GM12878 (cell line): ENCODE results near the gene POLK. TPM values are rescaled to one million over a fixed set of nuclear protein-coding genes. Genes with fewer than 3 reads are reported as not detected.
A peak's percentile ranks its signal among the peaks of the same experiment; 100 is the strongest.
"Not testable (repeated sequence)": the region's sequence is repeated elsewhere in the genome, so short reads cannot be mapped to it uniquely, and the experiment has no call there.

Experiments used
- ATAC-seq: fragments of 200-7000 bp; cut with Tn5 transposase; 3 replicates; pipeline ENCODE4 v1.9.1; 2020; ENCODE audit warnings: mild to moderate bottlenecking, moderate library complexity
- BruUV-seq: library from RNA; stranded (reverse); fragments of 400-500 nt; replicated peaks from 2 replicates; lab custom pipeline; 2021; lab: Mats Ljungman, UMichigan
- CTCF ChIA-PET: fragments of 300-600 bp; sonication (Branson Sonifier 250); formaldehyde crosslinking; extraction: SDS; loops from one replicate; lab custom pipeline; 2021; ENCODE audit warnings: inconsistent platforms; lab: Yijun Ruan, JAX
- POLR2A ChIA-PET: fragments of 350-600 bp; formaldehyde crosslinking; extraction: SDS; loops from one replicate; lab custom pipeline; 2021; ENCODE audit warnings: inconsistent platforms; lab: Charles Lee
- RAD21 ChIA-PET: fragments of 300-600 bp; sonication (Branson Sonifier 250); formaldehyde crosslinking; loops from one replicate; lab custom pipeline; 2023; ENCODE audit warnings: antibody characterized with exemption; ENCODE audit not compliant: unreplicated experiment; lab: Charles Lee
- SMC1A ChIA-PET: fragments of 300-600 bp; sonication (Branson Sonifier 250); formaldehyde crosslinking; loops from one replicate; lab custom pipeline; 2023; ENCODE audit not compliant: unreplicated experiment, uncharacterized antibody; lab: Charles Lee
- DNase-seq: peaks from one replicate; pipeline ENCODE4 v3.0.0-alpha.2; 2011; ENCODE audit warnings: low read depth, low spot score
- FAIRE-seq: peaks from 3 replicates; lab custom pipeline; 2011; peaks lifted over from hg19 to GRCh38; lab: Jason Lieb, UNC
- H2AFZ ChIP-seq: 2 replicates; pipeline ENCODE4 v1.6.0; 2011; ENCODE audit warnings: low read depth, low read length, control low read depth; ENCODE audit not compliant: control insufficient read depth
- H3K27ac ChIP-seq: 2 replicates; pipeline ENCODE4 v1.5.1; 2011; ENCODE audit warnings: control low read depth; ENCODE audit not compliant: control insufficient read depth, insufficient read depth
- H3K27me3 ChIP-seq, 2 experiments: replicated peaks in 1 of 2; 2 replicates each; pipeline versions ENCODE4 v1.6.0 to v1.6.1; 2011; ENCODE audit warnings: low read length in 1 of 2; ENCODE audit not compliant: control insufficient read depth in 2 of 2, insufficient read depth in 2 of 2
- H3K36me3 ChIP-seq, 2 experiments: 2 replicates each; pipeline ENCODE4 v1.5.1; 2011; ENCODE audit warnings: low read length in 1 of 2; ENCODE audit not compliant: control insufficient read depth in 2 of 2, insufficient read depth in 2 of 2
- H3K4me1 ChIP-seq: 2 replicates; pipeline ENCODE4 v1.6.1; 2011; ENCODE audit warnings: mild to moderate bottlenecking, low read length, moderate library complexity, mixed read lengths; ENCODE audit not compliant: control insufficient read depth, insufficient read depth
- H3K4me2 ChIP-seq: 2 replicates; pipeline ENCODE4 v1.6.0; 2011; ENCODE audit warnings: control low read depth; ENCODE audit not compliant: control insufficient read depth, insufficient read depth
- H3K4me3 ChIP-seq: fragments of 200-600 bp; sonication (generic); 2 replicates; pipeline ENCODE4 v1.5.1; 2016
- H3K79me2 ChIP-seq: 2 replicates; pipeline ENCODE4 v1.6.0; 2011; ENCODE audit warnings: low read length; ENCODE audit not compliant: control insufficient read depth, insufficient read depth
- H3K9ac ChIP-seq: 2 replicates; pipeline ENCODE4 v1.8.0; 2011; ENCODE audit warnings: low read length, control low read depth, mixed read lengths; ENCODE audit not compliant: control insufficient read depth, insufficient read depth
- H3K9me3 ChIP-seq: replicated peaks from 3 replicates; pipeline ENCODE4 v1.5.1; 2011; ENCODE audit warnings: mild to moderate bottlenecking, low read length; ENCODE audit not compliant: control insufficient read depth, insufficient read depth
- H4K20me1 ChIP-seq: 2 replicates; pipeline ENCODE4 v1.6.0; 2011; ENCODE audit not compliant: control insufficient read depth, insufficient read depth
- CTCF ChIP-seq, 3 experiments: IDR thresholded peaks in 2 of 3; conservative IDR thresholded peaks in 1 of 3; 2 replicates each; pipeline ENCODE4 v1.5.1; 2011; ENCODE audit warnings: low read depth in 3 of 3, low read length in 3 of 3, mild to moderate bottlenecking in 3 of 3, control low read depth in 2 of 3, moderate library complexity in 2 of 3, inconsistent platforms in 1 of 3, mixed read lengths in 1 of 3; ENCODE audit not compliant: control insufficient read depth in 2 of 3, insufficient read depth in 1 of 3; ENCODE audit errors: extremely low read depth in 1 of 3
- RAD21 ChIP-seq: IDR thresholded peaks from 2 replicates; pipeline ENCODE4 v1.6.1; 2011; ENCODE audit warnings: mild to moderate bottlenecking, low read depth, low read length, moderate library complexity; ENCODE audit not compliant: insufficient read depth
- ZNF207 ChIP-seq: fragments of 450-650 bp; IDR thresholded peaks from 2 replicates; pipeline ENCODE4 v1.6.1; 2014; ENCODE audit warnings: antibody characterized with exemption, mild to moderate bottlenecking, borderline replicate concordance
- WGBS: methylation state at CpG from one replicate; pipeline ENCODE4 v1.1.6; 2016; ENCODE audit warnings: low lambda C conversion rate; ENCODE audit not compliant: insufficient replicate concordance, insufficient coverage; ENCODE audit errors: missing lambda C conversion rate; 5-methylcytosine and 5-hydroxymethylcytosine counted together
- in situ Hi-C: fragments of 300-500 bp; cut with MboI; formaldehyde crosslinking; loops from 9 replicates; pipeline ENCODE4 v1.14.3; 2018; ENCODE audit warnings: mixed read lengths
- intact Hi-C: fragments of 100-400 bp; cut with micrococcal nuclease; formaldehyde crosslinking; loops from one replicate; pipeline ENCODE4 v1.14.2; 2022; ENCODE audit not compliant: unreplicated experiment
- polyA plus RNA-seq, 11 experiments: library from polyadenylated mRNA; depleted of rRNA in 4 of 11; unstranded in 6 of 11; stranded (reverse) in 5 of 11; fragments of >200 nt; fragmentation: Nextera tagmentation in 4 of 11; fragmentation: Illumina TruSeq in 1 of 11; extraction: Ambion mirVana in 4 of 11; extraction: Trizol in 1 of 11; gene quantifications; 1 replicate in 1 of 11; 2 replicates in 10 of 11; pipeline versions ENCODE4 v1.2.1 to v1.2.3, GENCODE V29; 2011 to 2016; ENCODE audit warnings: inconsistent platforms in 2 of 11, missing spikeins in 2 of 11, low read depth in 1 of 11
- total RNA-seq, 4 experiments: library from RNA; depleted of rRNA in 3 of 4; stranded (reverse); fragments of >200 nt in 3 of 4; fragmentation: Illumina TruSeq in 1 of 4; extraction: Trizol in 1 of 4; gene quantifications; 2 replicates each; pipeline versions ENCODE4 v1.2.1 to v1.2.3, GENCODE V29; 2013 to 2021

POLK gene
- total and polyA plus RNA-seq, 10 of the 15 experiments (the other 5 are each of a cell fraction or from before 2014, with no cell fraction given), result 10.4 to 47.6 (median 29.0) TPM

GRCh38 chr5:75578280-75578679 lies 66.6 kb downstream of the POLK start:
- H3K4me2 ChIP-seq, H3K9ac ChIP-seq, H3K27me3 ChIP-seq, BruUV-seq, FAIRE-seq, ATAC-seq, H3K9me3 ChIP-seq, H3K27ac ChIP-seq, H2AFZ ChIP-seq, DNase-seq, H3K79me2 ChIP-seq, H4K20me1 ChIP-seq, H3K4me1 ChIP-seq, CTCF ChIA-PET, H3K4me3 ChIP-seq, in situ Hi-C loops: not testable (repeated sequence)
- POLR2A ChIA-PET, result interaction anchor here (1.0 to 3.8 kb wide), 2 partner anchors 12 to 66 kb away, joined by 4 to 50 read pairs; partner anchors contain the start of gene POLK
- SMC1A ChIA-PET, result interaction anchor here (0.8 to 6.2 kb wide), 10 partner anchors 9 to 227 kb away, joined by 3 to 98 read pairs (median 8); partner anchors contain the start of genes CERT1 and POLK
- H3K36me3 ChIP-seq, result peaks cover 0 to 20% of the 10 kb centered on the region in 2 experiments
- WGBS, result 98% methylated on average over 8 of the region's 8 CpGs
- RAD21 ChIA-PET, result interaction anchor here (1.8 to 7.3 kb wide), 2 partner anchors 62 to 67 kb away, joined by 4 to 115 read pairs; partner anchors contain the start of genes CERT1 and POLK
- intact Hi-C loops, result loop anchor here (5.0 kb wide), 1 partner anchor 241 kb away; the partner anchor contains the start of gene HMGCR

GRCh38 chr5:75584641-75585040 lies 73.0 kb downstream of the POLK start:
- no peak overlapping the region for H2AFZ ChIP-seq
- SMC1A ChIA-PET, result interaction anchor here (0.8 to 3.2 kb wide), 3 partner anchors 85 to 96 kb away, joined by 3 to 12 read pairs (median 3); no protein-coding TSS in a partner anchor
- BruUV-seq, result no TSS peak
- ATAC-seq, result no peak
- H3K36me3 ChIP-seq, result peaks cover 0 to 20% of the 10 kb centered on the region in 2 experiments
- WGBS, result 98% methylated on average over 2 of the region's 2 CpGs
- H3K4me2 ChIP-seq, result no peak overlapping the region
- RAD21 ChIA-PET, result no interaction called here
- in situ Hi-C loops, result no loop called here
- TF ChIP-seq ZNF207, result no peak
- TF ChIP-seq RAD21, result peak; percentile 22
- 0 out of 6 replicates have a peak, but pooled peaks of 1 of the 3 experiments have one; percentile 9 for TF ChIP-seq CTCF (IDR thresholded peaks at IDR 0.05 in 2 of 3, conservative IDR thresholded peaks at IDR 0.05 in 1 of 3; ENCODE audit: control insufficient read depth in 2 of 3, extremely low read depth in 1 of 3, insufficient read depth in 1 of 3, low read depth in 3 of 3, low read length in 3 of 3)
- FAIRE-seq, result peak; percentile 27
- no peaks in the 10 kb centered on the region for H3K27me3 ChIP-seq
- H3K27ac ChIP-seq, result no peak overlapping the region
- H3K4me1 ChIP-seq, result no peaks in the 10 kb centered on the region
- intact Hi-C loops, result loop anchor here (10.0 kb wide), 1 partner anchor 150 kb away; no protein-coding TSS in a partner anchor
- CTCF ChIA-PET, result interaction anchor here (0.6 to 1.6 kb wide), 6 partner anchors 8 to 1774 kb away, joined by 3 to 4 read pairs (median 3); no protein-coding TSS in a partner anchor
- no peaks in the 10 kb centered on the region for H3K79me2 ChIP-seq
- no peak overlapping the region for H3K4me3 ChIP-seq
- POLR2A ChIA-PET, result no interaction called here
- H3K9ac ChIP-seq, result no peak overlapping the region
- no peaks in the 10 kb centered on the region for H3K9me3 ChIP-seq
- no peaks in the 10 kb centered on the region for H4K20me1 ChIP-seq
- no peak for DNase-seq
